Measurements from ENCODE around the gene NETO2. TPM values are rescaled to one million over a fixed set of nuclear protein-coding genes. Genes with fewer than 3 reads are reported as not detected.
A peak's percentile ranks its signal among the peaks of the same experiment; 100 is the strongest.
"Not testable (repeated sequence)": the region's sequence is repeated elsewhere in the genome, so short reads cannot be mapped to it uniquely, and the experiment has no call there.

NETO2 gene
- polyA plus RNA-seq, 1 donor: 2.6 TPM

DNA sequence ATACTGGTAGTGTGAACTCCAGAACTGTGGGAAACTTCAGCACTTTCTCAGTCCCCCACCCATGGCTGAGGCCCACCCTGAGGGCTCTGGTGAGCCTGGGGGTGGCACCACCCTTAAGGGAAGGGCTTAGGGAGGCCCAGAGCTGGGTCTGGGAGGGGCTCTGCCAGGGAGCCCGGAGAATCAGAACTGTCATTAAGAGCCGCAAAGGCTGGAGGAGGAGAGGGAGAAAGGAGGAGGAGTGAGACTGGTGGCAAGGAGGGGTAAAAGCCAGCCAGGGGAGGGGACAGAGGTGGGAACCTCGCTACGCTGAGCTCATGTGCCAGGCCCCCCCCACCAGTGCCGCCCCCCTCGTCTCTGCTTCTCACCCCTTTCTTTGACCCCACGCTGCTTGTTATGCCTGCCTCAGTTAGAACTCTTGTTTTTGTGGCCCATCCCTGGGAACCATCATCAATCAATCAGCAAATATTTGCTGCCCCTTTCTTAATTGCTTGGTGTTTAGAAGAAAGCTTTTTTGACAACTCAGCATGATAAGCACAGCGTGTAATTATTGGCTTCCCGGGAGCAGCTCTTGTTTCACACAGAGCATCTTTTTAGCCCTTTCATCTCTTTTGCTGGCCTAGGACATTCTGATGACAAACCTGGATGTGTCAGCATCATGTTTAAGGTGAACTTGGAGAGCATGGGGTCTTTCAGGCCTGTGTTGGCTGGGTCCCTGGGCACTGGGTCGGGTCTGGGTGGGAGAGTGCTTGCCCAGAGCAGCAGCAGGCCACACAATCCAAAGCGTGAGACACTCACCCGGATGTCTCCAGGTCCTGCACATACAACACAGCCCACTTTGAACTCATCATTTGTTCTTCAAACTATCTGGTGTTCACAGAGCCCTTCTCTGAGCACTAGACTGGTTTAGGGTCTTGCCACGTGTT is 77.7 kb downstream of the NETO2 start:
- no CpG with 5 or more reads among the region's 13 CpGs for WGBS (ENCODE audit: insufficient coverage, low lambda C conversion rate)
- H3K27ac ChIP-seq (ENCODE audit: low read length): no peak overlapping the region
- no peaks in the 10 kb centered on the region for H3K36me3 ChIP-seq (ENCODE audit: control insufficient read depth, insufficient read depth, low read length)
- DNase-seq: no peak
- H3K27me3 ChIP-seq (ENCODE audit: control insufficient read depth, insufficient read depth, low read length): no peaks in the 10 kb centered on the region
- H3K9me3 ChIP-seq (ENCODE audit: control insufficient read depth, low read depth, low read length): no peaks in the 10 kb centered on the region
- H3K4me1 ChIP-seq (ENCODE audit: control insufficient read depth, insufficient read depth, low read length): no peaks in the 10 kb centered on the region
- H3K4me3 ChIP-seq (ENCODE audit: low read length): no peak overlapping the region

GRCh38 chr16:47064775-47065174 is 79.0 kb downstream of the NETO2 start:
- no peak overlapping the region for H3K27ac ChIP-seq (ENCODE audit: low read length)
- H3K4me1 ChIP-seq (ENCODE audit: control insufficient read depth, insufficient read depth, low read length): no peaks in the 10 kb centered on the region
- no CpG with 5 or more reads among the region's 4 CpGs for WGBS (ENCODE audit: insufficient coverage, low lambda C conversion rate)
- H3K27me3 ChIP-seq (ENCODE audit: control insufficient read depth, insufficient read depth, low read length): no peaks in the 10 kb centered on the region
- no peaks in the 10 kb centered on the region for H3K9me3 ChIP-seq (ENCODE audit: control insufficient read depth, low read depth, low read length)
- DNase-seq: no peak
- H3K4me3 ChIP-seq (ENCODE audit: low read length): no peak overlapping the region
- no peaks in the 10 kb centered on the region for H3K36me3 ChIP-seq (ENCODE audit: control insufficient read depth, insufficient read depth, low read length)

GRCh38 chr16:47063011-47063724 is 80.6 kb downstream of the NETO2 start:
- no peak overlapping the region for H3K27ac ChIP-seq (ENCODE audit: low read length)
- H3K9me3 ChIP-seq (ENCODE audit: control insufficient read depth, low read depth, low read length): no peaks in the 10 kb centered on the region
- no peaks in the 10 kb centered on the region for H3K27me3 ChIP-seq (ENCODE audit: control insufficient read depth, insufficient read depth, low read length)
- no peak for DNase-seq
- no peak overlapping the region for H3K4me3 ChIP-seq (ENCODE audit: low read length)
- no peaks in the 10 kb centered on the region for H3K4me1 ChIP-seq (ENCODE audit: control insufficient read depth, insufficient read depth, low read length)
- no CpG with 5 or more reads among the region's 7 CpGs for WGBS (ENCODE audit: insufficient coverage, low lambda C conversion rate)
- H3K36me3 ChIP-seq (ENCODE audit: control insufficient read depth, insufficient read depth, low read length): no peaks in the 10 kb centered on the region

DNA sequence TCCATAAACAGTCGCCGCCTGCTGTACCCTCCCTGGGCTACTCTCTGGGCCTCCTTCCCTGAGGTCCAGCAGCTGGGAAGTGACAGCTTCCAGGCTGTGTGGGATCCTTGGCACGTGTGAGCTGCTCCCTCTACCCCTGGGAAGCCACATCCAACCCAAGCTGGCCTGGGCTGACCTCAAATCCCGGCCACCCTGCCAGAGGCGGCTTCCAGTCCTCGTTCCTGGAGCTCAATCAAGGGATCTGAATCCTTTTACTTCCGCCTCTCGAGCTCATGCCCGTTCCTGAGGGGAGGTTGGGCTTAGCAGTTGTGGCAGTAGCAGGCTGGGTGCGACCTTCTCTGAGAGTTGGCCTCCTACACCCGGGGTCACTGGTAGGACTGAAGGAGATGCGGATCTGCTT is 82.5 kb downstream of the NETO2 start:
- Histone ChIP-seq H3K27me3 (ENCODE audit: control insufficient read depth, insufficient read depth, low read length) (no peaks in the 10 kb centered on the region), H3K4me1 (ENCODE audit: control insufficient read depth, insufficient read depth, low read length) (no peaks in the 10 kb centered on the region), H3K36me3 (ENCODE audit: control insufficient read depth, insufficient read depth, low read length) (no peaks in the 10 kb centered on the region), H3K9me3 (ENCODE audit: control insufficient read depth, low read depth, low read length) (no peaks in the 10 kb centered on the region), H3K4me3 (ENCODE audit: low read length) (no peak overlapping the region), H3K27ac (ENCODE audit: low read length) (no peak overlapping the region)
- no CpG with 5 or more reads among the region's 12 CpGs for WGBS (ENCODE audit: insufficient coverage, low lambda C conversion rate)
- DNase-seq: no peak

GRCh38 chr16:47060596-47060995 is 83.1 kb downstream of the NETO2 start:
- DNase-seq: no peak
- no peaks in the 10 kb centered on the region for H3K4me1 ChIP-seq (ENCODE audit: control insufficient read depth, insufficient read depth, low read length)
- no peak overlapping the region for H3K27ac ChIP-seq (ENCODE audit: low read length)
- no peak overlapping the region for H3K4me3 ChIP-seq (ENCODE audit: low read length)
- H3K27me3 ChIP-seq (ENCODE audit: control insufficient read depth, insufficient read depth, low read length): no peaks in the 10 kb centered on the region
- WGBS (ENCODE audit: insufficient coverage, low lambda C conversion rate): no CpG with 5 or more reads among the region's 3 CpGs
- no peaks in the 10 kb centered on the region for H3K9me3 ChIP-seq (ENCODE audit: control insufficient read depth, low read depth, low read length)
- no peaks in the 10 kb centered on the region for H3K36me3 ChIP-seq (ENCODE audit: control insufficient read depth, insufficient read depth, low read length)

DNA sequence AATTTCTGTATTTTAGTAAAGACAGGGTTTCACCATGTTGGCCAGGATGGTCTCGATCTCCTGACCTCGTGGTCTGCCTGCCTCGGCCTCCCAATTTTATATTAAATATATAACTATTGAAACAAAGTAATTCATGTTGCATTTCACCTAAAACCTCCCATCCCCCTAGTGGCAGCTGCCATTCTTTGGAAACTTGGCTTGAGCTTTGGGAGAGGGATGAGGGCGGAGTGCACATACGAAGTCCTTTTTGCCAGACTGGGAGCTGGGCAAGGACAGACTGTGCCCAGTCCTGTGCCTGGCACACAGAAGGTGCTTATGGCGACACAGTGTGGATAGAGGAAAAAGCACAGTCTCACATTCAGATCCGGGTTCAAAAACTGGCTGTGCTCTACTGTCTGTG is 83.8 kb downstream of the NETO2 start:
- no CpG with 5 or more reads among the region's 7 CpGs for WGBS (ENCODE audit: insufficient coverage, low lambda C conversion rate)
- Histone ChIP-seq H3K27me3 (ENCODE audit: control insufficient read depth, insufficient read depth, low read length) (no peaks in the 10 kb centered on the region), H3K4me3 (ENCODE audit: low read length) (no peak overlapping the region), H3K36me3 (ENCODE audit: control insufficient read depth, insufficient read depth, low read length) (no peaks in the 10 kb centered on the region), H3K4me1 (ENCODE audit: control insufficient read depth, insufficient read depth, low read length) (no peaks in the 10 kb centered on the region), H3K27ac (ENCODE audit: low read length) (no peak overlapping the region), H3K9me3 (ENCODE audit: control insufficient read depth, low read depth, low read length) (no peaks in the 10 kb centered on the region)
- DNase-seq: no peak

GRCh38 chr16:47059130-47059529 is 84.6 kb downstream of the NETO2 start:
- DNase-seq; H3K4me1 ChIP-seq (ENCODE audit: control insufficient read depth, insufficient read depth, low read length); H3K27me3 ChIP-seq (ENCODE audit: control insufficient read depth, insufficient read depth, low read length); H3K4me3 ChIP-seq (ENCODE audit: low read length); H3K27ac ChIP-seq (ENCODE audit: low read length); H3K9me3 ChIP-seq (ENCODE audit: control insufficient read depth, low read depth, low read length); H3K36me3 ChIP-seq (ENCODE audit: control insufficient read depth, insufficient read depth, low read length): not testable (repeated sequence)
- WGBS (ENCODE audit: insufficient coverage, low lambda C conversion rate): no CpG with 5 or more reads among the region's 2 CpGs

DNA sequence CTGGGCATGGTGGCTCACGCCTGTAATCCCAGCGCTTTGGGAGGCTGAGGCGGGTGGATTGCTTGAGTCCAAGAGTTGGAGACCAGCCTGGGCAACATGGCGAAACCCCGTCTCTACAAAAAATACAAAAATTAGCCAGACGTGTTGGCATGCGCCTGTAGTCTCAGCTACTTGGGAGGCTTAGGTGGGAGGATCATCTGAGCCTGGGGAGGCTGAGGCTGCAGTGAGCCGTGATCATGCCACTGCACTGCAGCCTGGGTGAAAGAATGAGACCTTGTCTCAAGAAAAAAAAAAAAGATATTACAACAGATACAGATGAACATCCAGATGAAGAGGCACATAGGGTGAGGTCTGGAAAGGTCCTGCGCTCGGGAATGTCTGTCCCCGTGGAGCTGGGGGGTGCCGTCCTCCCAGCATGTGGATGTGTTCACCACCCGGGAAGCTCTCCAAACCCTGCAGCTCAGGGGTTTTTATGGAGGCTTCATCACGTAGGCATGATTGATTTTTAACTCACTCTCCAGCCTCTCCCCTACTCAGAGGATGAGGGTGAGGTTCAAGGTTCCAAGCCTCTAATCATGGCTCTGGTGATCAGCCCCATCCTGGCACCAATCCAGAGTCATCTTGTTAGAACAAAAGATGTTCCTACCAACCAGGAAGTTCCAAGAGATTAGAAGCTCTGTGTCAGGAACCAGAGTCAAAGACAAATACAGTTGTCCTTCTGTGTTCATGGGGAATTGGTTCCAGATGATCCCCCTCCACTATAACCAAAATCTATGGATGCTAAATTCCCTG is 85.3 kb downstream of the NETO2 start:
- 80% methylated on average over 1 of the region's 14 CpGs for WGBS (ENCODE audit: insufficient coverage, low lambda C conversion rate)

DNA sequence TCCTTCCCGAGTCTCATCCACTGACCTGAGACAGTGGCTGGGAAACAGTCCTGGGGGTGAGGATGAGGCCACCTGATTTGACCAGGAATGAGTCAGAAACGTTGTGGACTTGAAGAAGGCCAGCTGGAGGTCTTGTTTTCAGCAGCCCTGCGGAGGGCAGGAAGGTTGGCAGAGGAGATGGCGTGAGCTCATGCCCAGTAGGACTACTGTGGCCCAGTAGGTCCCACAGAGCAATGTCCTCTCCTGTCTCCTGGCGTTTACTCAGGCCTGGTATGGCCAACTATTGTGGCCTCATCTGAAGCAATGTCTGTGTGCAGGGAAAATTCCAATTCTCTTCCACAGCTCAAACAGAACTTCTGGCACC is 86.1 kb downstream of the NETO2 start:
- Histone ChIP-seq H3K9me3 (ENCODE audit: control insufficient read depth, low read depth, low read length) (no peaks in the 10 kb centered on the region), H3K27me3 (ENCODE audit: control insufficient read depth, insufficient read depth, low read length) (no peaks in the 10 kb centered on the region), H3K4me3 (ENCODE audit: low read length) (no peak overlapping the region), H3K4me1 (ENCODE audit: control insufficient read depth, insufficient read depth, low read length) (no peaks in the 10 kb centered on the region), H3K36me3 (ENCODE audit: control insufficient read depth, insufficient read depth, low read length) (no peaks in the 10 kb centered on the region), H3K27ac (ENCODE audit: low read length) (no peak overlapping the region)
- WGBS (ENCODE audit: insufficient coverage, low lambda C conversion rate): no CpG with 5 or more reads among the region's 5 CpGs
- no peak for DNase-seq

More for the DNA sequence above, 85.3 kb downstream of the NETO2 start:
- H3K4me1 ChIP-seq (ENCODE audit: control insufficient read depth, insufficient read depth, low read length): no peaks in the 10 kb centered on the region
- H3K27ac ChIP-seq (ENCODE audit: low read length): no peak overlapping the region
- no peak overlapping the region for H3K4me3 ChIP-seq (ENCODE audit: low read length)
- H3K36me3 ChIP-seq (ENCODE audit: control insufficient read depth, insufficient read depth, low read length): no peaks in the 10 kb centered on the region
- no peaks in the 10 kb centered on the region for H3K27me3 ChIP-seq (ENCODE audit: control insufficient read depth, insufficient read depth, low read length)
- peak; percentile 21 to 68 for DNase-seq
- no peaks in the 10 kb centered on the region for H3K9me3 ChIP-seq (ENCODE audit: control insufficient read depth, low read depth, low read length)

Measured in large intestine (tissue), 3 donors.